SW480 (cell line): ENCODE measurements around the gene HK3.

Experiments used
- DNase-seq: peaks from one replicate; pipeline ENCODE4 v3.0.0-alpha.2; 2016; ENCODE audit warnings: low spot score

The HK3 gene

DNA sequence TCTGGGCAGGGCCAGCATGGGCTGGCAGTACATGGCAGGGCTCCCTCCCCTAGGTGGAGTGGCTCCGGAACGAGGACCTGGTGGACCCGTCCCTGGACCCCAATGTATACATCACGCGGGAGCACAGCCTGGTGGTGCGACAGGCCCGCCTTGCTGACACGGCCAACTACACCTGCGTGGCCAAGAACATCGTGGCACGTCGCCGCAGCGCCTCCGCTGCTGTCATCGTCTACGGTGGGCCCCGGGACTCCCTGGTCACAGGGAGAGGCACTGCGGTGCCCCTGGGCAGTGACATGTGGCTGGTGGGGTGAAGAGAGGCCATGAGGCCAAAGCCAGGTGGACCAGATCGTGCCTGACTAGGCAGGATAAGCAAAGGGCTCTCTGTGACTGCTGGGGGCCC is 30.4 kb downstream of the HK3 start:
- DNase-seq, result no peak

DNA sequence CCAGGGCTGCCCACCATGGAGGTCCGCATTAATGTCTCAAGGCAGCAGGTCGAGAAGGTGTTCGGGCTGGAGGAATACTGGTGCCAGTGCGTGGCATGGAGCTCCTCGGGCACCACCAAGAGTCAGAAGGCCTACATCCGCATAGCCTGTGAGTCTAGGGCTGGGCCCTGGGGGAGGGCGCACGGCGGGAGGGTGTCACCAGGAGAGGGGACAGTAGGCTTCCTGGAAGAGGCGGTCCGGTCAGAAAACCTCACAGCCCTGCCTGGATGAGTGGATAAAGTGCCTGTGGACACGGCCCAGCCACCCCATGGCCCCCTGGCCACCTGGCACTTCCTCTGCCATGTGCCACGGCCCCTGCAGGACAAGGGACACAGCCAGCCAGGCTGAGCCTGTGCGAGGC is 31.0 kb downstream of the HK3 start:
- no peak for DNase-seq

DNA sequence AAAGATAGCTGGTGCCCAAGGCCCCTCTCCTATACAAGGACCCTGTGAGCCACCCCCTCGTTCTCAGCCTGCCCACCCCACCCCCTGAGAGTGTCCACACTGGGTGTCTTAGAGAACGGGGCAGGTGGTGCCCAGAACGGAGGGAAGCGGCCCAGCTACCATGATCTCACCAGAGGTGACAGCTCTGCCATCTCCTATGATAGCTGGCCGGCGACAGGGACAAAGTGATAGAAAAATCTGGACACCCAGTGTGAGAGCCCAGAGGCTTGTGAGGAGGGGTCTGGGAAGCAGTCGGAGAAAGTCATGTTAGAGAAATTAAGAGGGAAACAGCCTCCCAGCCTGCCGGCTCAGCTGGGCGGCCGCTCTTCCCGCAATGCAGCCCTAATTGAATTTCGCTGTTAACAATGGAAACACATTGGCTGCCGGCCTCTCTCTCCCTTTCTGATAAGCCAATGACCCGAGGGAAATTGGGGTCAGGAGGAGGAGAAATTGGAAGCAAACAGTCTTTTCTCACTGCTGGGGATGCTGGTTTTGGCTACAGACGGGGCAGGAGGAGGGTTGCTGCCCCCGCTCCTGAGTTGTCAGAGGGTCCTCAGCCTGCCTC is 32.3 kb downstream of the HK3 start:
- DNase-seq, result no peak

DNA sequence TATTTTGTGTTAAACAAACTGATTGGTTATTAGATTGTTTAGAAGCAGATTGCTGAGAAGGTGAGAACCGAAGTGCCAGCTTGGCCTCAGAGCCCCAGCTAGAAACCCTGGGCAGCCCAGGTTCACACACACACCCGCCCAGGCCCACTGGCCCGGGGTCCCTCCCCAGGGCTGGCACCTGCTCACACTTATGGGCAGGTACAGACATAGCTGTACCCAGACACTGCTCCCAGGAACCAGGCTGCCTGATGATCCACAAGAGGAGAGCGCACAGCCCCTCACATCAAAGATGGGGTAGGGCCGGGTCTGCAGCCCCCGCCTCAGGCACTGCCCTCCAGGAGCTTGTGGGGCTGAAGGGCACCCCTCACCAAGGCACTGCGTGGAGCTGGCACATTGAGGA is 33.2 kb downstream of the HK3 start:
- no peak for DNase-seq

DNA sequence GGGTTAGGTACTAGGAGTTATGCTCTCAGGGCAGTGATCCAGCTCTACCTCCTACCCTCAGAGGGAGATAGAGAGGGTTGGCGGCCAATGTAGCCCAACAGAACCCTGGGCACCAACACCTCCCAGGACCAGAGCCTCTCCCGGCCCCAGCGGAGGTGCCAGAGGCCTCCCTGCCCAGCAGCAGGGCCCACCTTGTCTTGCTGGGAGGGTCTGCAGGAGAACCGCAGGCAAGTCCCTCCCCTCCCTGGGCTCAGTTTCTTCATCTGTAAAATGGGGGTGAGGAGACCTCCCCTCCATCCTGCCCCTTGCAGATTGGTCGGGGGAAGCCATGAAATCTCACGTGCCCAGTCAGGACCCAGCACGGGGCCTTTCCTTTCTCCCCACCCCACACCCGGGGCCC is 34.4 kb downstream of the HK3 start:
- no peak for DNase-seq

DNA sequence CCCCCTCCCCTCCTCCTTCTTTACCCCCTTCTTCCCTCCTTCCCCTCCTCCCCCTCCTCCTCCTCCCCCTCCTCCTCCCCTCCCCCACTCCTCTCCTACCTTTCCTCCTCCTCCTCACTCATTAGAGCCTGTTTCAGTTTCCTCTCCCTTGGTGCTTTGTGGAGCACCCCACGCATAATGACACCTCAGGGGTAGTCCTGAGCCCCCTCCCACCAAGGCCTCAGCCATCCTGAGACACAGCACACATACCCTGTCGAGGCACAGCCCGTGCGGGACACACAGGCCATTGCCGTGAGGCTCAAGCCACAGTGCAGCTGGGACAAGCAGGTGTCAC is 35.4 kb downstream of the HK3 start:
- no peak for DNase-seq

DNA sequence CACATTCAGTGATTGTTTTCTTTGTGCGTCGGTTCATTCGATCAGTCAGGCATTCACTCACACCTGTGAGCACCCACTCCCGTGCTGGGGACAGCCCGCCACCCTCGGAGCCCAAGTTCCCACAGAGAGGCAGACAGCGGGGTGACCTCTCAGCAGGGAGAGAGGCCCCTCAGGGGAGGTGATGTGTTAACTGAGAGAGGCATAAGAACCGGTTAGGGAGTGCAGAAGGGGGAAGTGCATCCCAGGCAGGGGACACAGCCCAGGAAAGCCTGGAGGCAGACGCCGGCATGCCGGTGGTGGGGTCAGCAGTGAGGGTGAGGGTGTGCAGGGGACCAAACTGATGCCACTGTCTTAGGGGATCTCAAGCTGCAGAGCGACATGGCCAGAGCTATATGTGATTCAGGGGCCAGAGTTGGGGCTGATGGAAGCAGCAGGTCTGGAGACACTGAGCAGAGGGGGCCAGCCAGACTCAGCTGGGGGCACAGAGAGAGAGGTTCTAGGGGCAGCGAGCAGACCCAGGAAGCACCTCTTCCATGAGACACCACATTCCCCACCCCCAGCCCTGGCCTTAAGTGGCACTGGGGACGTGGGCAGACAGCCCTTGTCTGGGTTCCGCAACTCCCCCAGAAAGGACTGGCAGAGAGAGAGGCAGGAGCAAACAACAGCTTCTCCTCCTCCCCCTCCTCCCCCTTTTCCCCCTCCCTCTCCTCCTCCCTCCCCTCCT is 35.9 kb downstream of the HK3 start:
- DNase-seq, result no peak

DNA sequence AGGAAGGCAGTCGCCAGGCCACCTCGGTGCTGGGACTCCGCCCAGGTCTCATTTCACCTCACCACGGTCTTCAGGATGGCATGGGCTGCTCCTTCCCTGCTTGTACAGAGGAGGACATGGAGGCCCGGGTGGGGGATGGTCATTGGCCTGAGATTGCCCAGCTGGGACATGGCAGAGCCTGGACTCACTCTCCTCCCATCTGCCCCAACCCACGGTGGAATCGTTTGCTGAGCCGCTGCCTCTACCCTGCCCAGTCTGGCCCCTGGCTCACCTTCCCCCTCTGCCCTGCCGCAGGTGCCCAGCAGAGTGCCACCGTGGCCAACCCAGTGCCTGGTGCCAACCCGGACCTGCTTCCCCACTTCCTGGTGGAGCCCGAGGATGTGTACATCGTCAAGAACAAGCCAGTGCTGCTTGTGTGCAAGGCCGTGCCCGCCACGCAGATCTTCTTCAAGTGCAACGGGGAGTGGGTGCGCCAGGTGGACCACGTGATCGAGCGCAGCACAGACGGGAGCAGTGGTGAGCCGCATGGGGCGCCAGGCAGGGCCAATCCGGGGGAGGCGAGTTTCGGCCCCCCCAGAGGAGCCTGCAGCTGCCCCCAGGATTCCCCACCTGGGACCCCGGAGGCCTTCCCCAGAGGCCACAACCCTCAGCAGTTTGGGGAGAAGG is 36.7 kb downstream of the HK3 start:
- DNase-seq, result no peak

DNA sequence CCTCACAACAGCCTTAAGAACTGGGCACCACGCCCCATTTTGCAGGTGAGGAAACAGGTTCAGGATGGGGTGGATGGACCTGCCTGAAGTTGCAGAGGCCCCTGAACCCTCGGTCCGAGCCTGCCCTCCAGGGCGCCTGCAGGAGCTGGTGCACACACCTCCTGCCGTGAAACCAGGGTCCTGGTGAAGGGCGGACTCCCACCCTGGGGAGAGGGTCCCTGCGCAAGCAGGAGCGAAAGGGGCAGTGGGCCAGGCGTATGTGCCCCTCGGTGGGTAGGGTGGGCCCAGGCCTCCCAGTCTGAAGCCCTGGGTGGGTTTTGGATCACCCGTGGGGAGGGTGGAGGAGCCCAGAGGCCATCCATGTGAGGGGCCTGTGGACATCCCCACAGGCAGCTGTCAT is 37.9 kb downstream of the HK3 start:
- DNase-seq, result no peak

DNA sequence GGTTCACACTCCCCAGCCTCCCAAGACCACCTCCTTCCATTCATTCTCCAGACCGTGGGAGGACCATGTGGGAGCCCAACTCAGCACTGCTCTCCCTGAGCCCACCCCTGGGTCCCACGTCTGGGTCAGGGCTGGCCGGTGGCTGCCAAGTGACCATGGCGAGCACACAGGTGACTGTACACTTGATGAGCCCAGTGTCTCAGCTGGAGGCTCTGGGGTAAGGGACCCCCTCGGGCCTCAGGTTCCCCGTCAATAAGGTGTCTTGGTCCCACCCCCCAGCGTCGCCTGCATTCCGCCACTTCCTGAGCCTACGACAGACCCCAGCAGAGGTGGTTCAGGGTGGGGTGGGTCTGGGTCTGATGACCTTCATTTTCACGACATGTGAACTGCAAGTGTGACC is 38.8 kb downstream of the HK3 start:
- DNase-seq, result no peak

DNA sequence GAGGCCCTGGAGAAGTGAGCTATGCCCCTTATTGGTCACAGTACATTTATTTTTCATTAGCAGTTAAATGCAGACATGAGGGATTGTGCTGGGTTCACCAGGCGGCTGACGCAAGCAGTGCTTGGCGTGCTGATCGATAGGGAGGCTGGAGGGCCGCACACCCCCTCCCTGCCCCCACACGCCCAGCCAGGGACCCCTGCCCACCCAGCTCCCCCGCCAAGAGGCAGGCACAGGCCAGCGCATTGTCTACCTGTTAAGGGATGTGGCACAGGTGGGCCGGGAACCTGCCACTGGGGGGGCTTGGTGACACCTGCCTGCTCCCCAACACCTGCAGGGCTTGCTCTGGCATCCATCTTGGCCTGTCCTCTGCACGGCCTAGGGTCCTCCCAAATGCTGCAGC is 39.2 kb downstream of the HK3 start:
- no peak for DNase-seq

DNA sequence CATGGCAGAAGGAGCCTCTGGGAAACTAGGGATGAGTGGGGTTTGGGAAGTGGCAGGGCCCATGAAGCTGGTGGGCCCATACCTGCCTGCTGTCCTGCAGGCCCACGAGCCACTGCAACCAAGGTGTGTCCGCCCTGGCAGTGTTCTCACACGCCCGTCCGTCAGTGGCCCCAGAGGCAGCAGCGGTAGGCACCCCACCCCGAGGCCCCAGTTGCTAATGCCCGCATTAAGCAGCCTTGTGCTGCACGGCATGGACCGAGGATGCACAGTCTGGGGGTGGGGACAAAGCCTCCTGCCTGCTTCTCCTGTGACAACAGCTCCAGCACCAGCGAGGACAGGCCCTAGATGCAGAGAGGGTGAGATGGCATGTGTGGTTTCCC is 41.3 kb downstream of the HK3 start:
- DNase-seq, result no peak

DNA sequence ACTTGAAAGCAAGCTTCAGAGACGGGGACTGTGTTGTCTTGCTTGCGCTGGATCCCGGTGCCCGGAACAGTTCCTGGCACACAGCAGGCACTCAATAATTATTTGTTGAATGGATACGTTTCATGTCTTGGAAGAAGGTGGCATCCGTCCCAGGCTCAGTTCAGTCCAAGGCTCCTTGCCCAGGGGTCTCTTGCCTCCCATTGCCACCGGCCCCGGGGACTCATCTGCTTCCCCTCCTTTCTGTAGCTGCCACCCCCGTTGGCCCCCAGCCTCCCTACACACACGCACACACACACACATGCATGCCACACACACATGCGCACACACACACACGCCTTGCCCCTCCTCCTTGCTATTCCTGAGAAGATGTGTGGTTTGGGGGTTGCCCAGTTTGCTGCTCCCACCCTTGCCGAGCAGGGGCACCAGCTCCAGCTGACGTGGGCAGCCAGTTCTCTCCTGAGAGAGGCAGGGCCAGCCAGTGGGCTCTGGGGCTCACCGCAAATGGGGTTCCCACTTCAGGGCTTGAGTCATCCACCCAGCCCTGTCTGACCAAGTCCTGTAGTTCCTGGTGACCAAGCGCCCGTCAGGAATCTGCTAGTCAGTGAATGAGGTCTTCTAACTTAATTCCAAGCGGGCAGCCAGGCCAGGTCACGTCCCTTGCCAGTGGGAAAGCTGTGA is 41.8 kb downstream of the HK3 start:
- no peak for DNase-seq

DNA sequence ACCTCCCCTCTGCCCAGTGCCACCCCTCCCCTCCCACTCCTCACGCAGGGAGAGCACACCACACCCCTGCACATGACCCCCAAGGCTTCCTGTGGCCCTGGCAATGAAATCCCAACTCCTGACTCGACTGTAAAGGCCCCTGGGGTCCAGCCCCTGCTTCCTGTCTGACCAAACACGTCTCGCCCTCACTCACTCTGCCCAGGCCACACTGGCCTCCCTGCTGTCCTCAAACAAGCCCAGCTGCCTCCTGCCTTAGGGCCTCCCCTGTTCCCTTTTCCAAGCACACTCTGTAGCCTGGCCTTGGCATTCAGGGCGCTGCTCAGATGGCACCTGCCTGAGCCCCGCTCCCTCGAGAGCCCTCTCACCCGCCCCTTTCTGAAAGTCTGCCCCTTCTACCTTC is 42.4 kb downstream of the HK3 start:
- no peak for DNase-seq

DNA sequence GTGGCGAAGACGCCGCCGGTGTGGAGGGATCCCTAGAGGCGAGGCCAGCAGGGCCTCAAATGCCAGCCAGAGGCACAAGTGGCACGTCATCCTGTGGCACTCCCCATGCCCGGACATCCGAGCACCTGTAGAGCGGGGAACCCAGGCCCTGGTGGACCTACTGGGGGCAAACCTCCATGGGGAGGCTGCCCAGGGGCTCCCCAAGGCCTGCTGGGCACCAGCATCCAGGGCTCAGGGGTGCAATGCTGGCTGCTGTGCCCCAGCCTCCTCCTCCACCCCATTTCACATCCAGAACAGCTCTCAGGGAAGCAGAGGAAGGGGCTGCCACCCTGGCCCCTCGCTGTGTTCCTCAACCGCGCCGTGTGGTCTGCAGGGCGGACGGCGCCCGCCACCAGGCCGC is 43.5 kb downstream of the HK3 start:
- DNase-seq, result no peak

DNA sequence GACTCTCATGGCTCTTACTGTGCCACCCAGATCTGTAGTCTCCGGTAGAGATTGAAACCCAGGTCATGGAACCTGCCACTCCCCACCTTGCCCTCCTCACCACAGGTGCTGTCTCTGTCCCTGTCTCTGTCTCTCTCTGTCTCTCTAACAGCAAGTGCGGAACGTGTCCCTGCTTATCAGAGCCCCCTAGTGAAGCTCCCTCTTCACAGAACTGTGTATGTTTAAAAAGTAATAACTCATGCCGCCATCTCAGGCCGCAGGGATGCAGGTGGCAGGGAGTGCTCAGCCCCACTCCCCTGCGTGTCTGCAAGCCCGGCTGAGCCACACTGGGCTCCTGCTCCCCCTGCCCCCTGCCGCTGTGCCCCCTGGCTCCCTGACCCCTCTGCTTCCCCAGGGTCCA is 45.0 kb downstream of the HK3 start:
- DNase-seq, result no peak

DNA sequence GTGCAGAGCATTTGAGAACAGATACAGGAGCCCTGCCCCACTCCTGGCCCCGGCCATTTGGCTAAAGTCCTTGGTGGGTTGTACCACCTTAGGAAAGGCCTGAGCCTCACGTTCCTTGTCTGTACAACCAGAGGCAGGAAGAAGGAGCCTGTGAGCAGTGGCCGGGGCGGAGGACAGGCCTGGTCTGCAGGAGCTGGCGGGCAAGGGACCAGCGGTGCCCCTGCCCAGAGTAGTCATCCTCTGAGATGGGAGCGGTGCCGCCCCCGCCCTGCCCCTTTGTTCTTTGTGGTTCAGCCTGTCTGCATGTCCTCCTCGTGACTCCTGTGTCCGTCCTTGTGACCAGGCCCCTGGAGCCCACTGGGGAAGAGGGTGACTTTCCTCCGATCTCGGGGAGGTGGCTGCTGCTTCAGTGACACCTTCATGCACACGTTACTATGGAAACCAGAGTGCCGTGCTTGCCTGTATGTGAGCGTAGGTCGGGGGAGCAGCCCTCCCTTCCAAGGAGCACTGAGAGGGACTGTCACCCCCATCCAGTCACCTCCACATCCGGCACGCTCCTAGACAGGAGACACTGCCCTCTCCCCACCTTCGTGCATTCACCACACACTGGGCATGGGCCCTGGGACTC is 45.9 kb downstream of the HK3 start:
- no peak for DNase-seq

DNA sequence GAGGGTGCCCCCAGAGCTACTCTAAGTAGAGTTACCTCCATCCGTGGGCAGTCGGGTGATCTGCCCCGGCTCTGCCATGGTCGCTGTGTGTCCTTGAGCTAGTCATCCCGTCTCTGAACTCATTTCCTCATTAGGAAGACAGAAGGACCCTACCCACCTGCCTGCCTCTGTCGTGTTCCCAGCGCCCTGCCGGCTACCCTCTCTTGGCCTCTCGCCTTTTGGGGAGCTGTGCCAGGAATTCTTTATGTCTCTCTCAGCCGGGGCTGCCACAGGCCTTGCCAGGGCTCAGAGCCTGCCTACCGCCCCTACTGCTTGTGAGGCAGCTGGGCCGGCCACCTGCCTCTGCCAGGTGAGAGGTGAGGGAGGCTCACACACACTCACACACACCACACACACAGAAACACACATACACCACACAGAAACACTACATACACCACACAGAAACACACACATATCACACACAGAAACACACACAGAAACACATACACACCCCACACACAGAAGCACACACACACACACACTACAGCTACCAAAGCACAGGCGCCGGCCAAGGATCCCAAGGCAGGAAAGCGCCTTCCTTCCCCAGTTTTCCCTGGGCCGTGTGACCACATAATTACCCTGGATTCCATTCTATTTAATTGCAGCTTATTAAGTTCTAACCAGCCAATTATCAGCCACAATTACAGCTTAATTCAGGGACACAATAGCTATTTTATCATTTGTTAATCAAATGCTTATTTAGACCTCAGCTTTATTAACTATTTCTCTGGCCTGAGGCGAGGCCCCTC is 47.1 kb downstream of the HK3 start:
- no peak for DNase-seq

DNA sequence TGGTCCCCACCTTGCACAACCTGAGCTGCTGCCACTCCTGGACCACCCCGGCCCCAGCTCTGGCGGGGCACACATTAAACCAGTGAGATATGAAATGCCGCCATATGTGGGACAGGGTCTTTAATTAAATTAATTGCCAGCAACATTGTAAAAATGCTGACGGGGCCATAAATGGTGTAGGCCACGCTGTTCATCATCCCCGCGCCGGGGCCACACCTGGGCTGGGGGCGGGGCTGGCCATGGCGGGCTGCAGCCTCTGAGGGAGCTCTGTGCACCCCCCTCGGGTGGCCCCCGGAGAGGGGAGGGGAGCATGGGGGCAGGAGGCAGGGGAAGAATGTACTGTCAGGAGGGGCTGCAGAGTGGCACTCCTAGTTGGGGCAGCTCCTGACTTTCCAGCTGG is 47.8 kb downstream of the HK3 start:
- no peak for DNase-seq

DNA sequence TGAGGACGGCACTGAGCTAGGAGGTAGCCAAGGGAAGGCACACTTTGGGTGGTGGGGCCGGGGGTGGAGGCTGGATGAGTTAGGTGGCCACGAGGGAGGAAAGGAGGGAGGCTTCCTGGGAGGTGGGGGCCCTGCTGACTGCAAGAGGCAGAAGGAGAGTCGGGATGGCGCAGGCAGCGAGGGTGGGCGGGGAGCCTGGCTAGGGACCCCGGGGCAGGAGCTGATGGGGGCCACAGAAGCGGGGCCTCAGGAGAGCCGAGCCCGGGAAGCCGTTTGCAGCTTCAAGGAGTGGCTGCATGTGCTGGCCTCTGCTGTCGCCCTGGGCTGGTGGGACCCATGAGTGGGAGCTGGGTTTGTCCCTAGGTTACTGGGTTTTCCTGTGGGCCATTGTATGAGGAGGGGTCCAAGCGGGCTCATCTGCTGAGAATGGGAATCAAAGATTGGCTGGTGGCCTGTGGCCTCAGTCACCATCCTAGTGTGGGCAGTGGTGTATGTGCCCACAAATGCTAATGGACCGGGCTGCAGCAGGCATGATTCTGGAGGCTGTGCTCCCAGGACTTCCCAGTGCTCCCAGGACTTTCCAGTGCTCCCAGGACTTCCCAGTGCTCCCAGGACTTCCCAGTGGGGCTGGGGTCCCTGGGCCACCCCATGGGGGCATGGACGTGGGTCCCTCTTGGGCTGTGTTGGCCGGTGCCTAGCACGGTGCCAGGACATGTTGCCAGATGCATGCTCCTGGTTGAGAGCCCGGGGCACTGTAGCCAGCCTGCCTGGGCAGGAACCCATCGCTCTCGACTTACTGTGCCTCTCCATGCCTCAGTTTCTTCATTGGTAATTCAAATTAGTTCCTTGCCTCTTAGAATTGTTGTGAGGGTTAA is 48.5 kb downstream of the HK3 start:
- DNase-seq, result no peak

DNA sequence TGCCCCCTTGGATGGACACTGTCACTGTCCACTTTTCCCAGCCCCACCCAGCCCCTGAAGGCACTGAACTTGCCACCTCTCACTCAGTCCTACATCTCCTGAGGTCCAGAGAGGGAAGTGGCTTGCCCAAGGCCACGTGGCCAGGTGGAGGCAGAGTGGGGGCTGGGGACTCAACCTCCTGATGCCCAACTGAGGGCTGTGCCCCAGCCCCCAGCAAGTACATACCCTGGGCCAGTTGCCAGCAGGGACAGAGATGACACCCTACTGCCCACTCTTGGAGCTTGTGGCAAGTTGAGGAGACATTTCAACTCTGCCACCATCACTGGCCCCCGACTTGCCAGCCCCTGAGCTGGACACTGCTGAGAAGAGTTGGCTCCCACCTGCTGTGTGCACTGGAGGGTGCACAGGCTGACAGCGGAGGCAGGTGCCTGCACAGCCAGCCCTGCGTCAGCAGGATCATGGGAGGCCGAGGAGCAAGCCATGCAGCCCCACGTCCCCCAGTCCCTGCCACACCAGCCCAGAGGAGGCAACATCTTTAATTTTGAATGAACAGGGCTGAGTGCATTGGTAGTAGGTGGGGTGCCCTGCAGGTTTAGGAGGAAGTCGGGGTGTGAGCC is 49.4 kb downstream of the HK3 start:
- DNase-seq, result no peak
